ENCODE measurements around the gene NUPR1.
"Not testable (repeated sequence)": the region's sequence is repeated elsewhere in the genome, so short reads cannot be mapped to it uniquely, and the experiment has no call there.

NUPR1 gene

GRCh38 chr16:28538733-28539596, at the start of gene NUPR1:
Gene NUPR1, minus strand, starts transcription at chr16:28538974. Its CDS starts 67 bp downstream, at chr16:28538907.
- no peak for DNase-seq (ENCODE audit: low read depth in 2 of 2)

DNA sequence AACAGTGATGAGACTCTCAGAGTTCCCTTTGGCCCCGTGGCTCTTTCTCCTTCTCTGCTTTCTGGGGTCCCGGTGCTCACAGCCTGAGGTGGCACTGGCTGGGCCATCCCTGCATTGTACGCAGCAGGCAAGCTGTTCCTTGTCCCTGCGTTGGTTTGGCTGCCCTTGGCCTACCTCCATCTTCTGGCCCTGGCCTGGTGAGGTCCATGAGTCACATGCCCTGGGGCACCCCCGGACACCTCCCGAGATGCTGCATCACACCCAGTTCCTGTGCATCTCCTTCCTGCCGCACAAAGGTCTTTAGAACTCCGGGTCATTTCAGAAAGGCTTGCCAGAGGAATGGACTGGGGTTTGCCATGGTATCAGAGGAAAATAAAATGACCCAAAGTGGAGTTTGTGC, 48.6 kb upstream of the NUPR1 start:
- DNase-seq (ENCODE audit: low read depth in 2 of 2): no peak

GRCh38 chr16:28586466-28586865, 47.7 kb upstream of the NUPR1 start:
- no peak for DNase-seq (ENCODE audit: low read depth in 2 of 2)

DNA sequence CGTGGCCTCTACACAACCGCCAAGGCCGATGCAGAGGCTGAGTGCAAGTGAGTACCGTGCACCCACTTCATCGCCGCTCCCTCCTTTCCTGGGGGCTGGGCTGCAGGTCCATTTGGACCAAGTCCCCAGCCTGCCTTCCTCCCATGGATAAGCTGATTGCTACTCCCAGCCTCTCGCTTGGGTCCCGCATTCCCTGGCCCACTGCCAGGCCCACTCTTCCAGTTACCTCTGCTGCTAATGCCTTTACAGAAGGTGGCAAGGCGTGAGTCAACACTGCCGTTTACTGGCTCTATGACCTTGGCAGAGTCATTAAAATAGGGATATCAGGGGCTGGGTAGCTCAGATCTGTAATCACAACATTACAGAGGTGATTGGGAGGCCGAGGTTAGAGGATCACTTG, 46.9 kb upstream of the NUPR1 start:
- no peak for DNase-seq (ENCODE audit: low read depth in 2 of 2)

DNA sequence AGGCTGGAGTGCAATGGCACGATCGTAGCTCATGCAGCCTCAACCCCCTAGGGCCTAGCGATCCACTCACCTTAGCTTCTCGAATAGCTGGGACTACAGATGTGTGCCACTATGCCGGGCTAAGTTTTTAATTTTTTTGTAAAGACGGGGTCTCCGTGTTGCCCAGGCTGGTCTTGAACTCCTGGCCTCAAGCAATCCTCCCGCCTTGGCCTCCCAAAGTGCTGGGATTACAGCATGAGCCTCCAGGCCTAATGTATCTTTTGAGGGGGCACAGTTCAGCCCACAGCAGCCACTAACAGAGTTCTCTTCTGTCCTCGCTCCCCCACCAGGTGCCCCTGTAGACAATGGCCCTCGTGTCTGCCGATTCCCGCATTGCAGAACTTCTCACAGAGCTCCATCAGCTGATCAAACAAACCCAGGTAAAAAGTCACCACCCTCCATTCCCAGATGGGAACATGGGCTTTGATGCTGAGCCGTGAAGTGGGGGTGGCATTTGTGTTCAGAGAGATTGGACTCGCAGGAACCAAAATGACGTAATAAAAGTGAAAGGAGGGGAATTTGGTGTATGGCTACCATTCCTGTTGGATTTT, 42.0 kb upstream of the NUPR1 start:
- DNase-seq (ENCODE audit: low read depth in 2 of 2): no peak

DNA sequence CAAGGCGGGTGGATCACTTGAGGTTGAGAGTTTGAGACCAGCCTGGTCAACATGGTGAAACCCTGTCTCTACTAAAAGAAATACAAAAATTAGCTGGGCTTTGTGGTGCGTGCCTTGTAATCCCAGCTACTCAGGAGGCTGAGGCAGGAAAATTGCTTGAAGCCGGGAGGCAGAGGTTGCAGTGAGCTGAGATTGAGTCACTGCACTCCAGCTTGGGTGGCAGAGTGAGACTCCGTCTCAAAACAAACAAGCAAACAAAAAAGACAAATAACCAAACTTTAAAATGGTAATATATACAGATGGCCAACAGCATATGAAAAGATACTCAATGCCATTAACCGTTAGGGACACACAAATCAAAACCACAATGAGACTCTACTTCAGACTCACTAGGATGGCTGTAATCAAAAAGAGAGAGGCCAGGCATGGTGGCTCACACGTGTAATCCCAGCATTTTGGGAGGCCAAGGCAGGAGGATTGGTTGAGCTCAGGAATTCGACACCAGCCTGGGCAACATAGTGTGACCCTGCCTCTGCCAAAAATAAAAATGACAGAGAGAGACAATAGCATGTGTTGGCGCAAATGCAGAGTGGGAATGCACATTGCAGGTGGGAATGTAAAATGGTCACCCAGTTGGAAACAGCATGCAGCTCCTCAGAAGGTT, 36.8 kb upstream of the NUPR1 start:
- no peak for DNase-seq (ENCODE audit: low read depth in 2 of 2)

GRCh38 chr16:28574925-28575324, 36.2 kb upstream of the NUPR1 start:
- DNase-seq (ENCODE audit: low read depth in 2 of 2): no peak

GRCh38 chr16:28573738-28574718, 35.3 kb upstream of the NUPR1 start:
- no peak for DNase-seq (ENCODE audit: low read depth in 2 of 2)

- no peak for DNase-seq (ENCODE audit: low read depth in 2 of 2)
Observed at GRCh38 chr16:28572696-28573510, 34.1 kb upstream of the NUPR1 start.

DNA sequence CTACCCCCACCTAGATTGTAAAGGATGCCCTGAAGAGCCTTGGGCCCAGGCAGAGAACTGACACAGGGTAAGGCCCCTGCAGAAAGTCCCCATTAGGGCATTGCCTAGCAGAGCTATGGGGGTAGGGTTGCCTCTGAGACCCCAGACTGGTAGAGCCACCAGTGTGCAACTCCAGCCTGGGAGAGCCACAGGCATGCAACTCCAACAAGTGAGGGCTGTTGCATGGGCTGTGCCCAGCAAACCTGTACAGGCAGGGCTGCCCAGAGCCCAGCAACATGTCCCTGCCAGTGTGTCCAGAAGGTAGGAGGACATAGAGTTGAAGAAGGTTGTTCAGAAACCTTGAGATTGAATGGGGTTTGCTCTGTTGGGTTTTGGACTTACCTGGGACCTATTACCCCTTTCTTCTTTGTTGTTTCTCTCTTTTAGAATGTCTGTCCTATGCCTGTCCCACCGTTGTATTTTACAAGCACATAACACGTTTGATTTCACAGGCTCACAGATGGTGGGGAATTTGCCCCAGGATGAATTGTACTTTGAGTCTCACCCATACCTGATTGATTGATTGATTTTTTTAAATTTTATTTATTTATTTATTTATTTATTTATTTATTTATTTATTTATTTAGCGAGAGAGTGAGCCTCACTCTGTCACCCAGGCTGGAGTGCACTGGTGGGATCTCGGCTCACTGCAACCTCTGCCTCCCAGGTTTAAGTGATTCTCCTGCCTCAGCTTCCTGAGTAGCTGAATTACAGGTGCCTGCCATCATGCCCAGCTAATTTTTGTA, 31.4 kb upstream of the NUPR1 start:
- no peak for DNase-seq (ENCODE audit: low read depth in 2 of 2)

- no peak for DNase-seq (ENCODE audit: low read depth in 2 of 2)
Observed at GRCh38 chr16:28569021-28569420, 30.2 kb upstream of the NUPR1 start.

- no peak for DNase-seq (ENCODE audit: low read depth in 2 of 2)
Observed at GRCh38 chr16:28567292-28567691, 28.5 kb upstream of the NUPR1 start.

DNA sequence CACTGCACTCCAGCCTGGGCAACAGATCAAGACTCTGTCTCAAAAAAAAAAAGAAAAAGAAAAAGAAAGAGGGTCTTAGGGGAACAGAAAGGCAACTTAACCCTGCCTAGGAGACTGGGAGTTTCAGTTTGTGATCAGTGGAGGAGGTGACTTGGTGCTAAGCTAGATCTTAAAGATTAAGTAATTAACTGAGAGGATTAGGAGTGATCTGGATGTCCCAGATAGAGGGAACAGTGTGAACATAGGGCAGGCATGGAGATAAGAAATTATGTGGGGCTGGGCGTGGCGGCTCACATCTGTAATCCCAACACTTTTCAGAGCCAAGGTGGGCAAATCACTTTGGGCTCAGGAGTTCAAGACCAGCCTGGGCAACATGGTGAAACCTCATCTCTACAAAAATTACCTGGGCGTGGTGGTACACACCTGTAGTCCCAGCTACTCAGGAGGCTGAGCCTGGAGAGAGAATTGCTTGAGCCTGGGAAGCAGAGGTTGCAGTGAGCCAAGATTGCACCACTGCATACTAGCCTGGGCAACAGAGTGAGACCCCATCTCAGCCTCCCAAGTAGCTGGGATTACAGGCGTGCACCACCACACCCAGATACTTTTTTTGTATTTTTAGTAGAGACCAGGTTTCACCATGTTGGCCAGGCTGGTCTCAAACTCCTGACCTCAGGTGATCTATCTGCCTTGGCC, 27.6 kb upstream of the NUPR1 start:
- DNase-seq (ENCODE audit: low read depth in 2 of 2): not testable (repeated sequence)

DNA sequence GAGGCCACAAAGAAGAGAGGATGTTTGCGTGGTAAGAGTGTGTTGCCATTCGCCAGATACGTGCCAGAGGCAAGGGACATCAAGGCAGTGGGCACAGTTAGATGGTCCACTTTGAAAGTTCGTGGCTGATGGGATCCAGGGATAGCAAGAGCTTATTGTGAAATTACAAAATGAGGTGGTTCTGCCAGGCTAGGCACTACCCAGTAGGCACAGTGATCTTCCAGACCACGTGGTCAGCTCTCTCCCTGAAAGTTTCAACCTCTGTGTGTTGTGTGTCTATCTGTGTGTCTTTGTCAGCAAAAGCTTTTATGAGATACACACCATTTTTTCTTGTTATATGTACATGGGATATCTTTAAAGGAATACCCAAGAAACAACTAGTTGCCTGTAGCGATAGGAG, 24.4 kb upstream of the NUPR1 start:
- DNase-seq (ENCODE audit: low read depth in 2 of 2): no peak

DNA sequence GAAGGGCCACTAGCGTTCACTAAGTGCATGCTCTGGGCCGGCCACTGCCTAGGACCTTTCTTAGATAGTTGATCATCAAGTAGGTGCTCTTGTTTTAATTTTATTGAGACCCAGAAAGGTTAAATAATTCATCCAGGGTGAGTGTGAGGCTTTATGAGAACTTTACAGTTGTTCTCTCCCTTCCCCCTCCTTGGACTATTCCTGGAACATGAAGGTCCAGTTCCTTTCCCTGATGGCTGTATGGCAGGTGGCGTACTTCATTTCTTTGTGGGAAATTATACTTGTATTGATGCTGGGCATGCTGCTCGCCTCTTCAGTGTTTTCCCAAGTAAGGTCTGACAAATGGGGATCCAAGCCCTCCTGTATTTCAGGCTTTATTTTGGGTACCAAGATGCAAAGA, 23.4 kb upstream of the NUPR1 start:
- no peak for DNase-seq (ENCODE audit: low read depth in 2 of 2)

DNA sequence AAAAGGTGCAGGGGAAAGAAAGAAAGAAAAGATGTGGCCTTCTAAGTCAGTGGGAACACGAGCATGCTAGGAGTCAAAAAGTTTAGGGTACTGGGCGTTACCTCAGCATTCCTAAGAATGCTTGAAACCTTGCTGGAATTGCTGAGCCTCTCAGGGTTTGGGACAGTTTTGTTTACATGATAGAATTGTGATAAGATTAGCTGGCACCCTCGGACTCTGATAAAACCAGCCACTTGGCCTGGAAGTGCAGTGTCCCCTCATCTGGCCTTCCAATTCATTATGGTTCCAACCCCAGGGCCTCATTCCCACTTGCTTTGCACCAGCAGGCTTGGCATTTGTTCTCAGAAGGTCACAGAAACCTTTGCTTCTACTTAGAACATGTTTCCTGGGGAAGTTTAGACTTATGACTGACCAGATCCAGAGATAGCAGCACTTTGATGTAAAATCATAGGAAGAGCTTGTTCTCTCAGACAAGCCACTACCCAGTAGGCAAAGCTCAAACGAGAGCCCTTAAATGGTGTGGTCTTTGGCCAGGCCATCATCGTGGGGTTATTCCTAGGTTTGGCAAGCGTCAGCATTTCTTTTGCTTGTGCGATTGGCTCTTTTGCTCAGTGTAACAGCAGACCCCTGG, 22.9 kb upstream of the NUPR1 start:
- DNase-seq (ENCODE audit: low read depth in 2 of 2): no peak

GRCh38 chr16:28558456-28558855, 19.7 kb upstream of the NUPR1 start:
- DNase-seq (ENCODE audit: low read depth in 2 of 2): no peak

GRCh38 chr16:28556914-28557320, 18.1 kb upstream of the NUPR1 start:
- DNase-seq (ENCODE audit: low read depth in 2 of 2): no peak

DNA sequence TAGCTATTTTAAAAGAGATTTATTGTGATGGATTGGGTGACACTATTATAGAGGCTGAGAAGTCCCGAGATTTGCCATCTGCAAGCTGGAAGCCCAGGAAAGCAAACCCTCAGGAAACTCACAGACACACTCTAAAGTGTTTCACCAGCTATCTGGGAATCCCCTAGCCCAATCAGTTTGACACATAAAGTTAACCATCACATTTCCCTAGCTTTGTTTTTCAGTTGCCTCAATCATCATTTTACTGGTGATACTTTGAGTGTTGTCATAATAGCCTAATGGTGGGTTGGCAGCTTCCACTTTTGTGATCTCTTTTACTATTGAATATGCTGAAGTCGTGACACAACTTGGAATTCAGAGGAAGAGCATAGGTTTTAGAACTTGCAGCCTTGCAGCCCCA, 16.8 kb upstream of the NUPR1 start:
- DNase-seq (ENCODE audit: low read depth in 2 of 2): no peak

All from stimulated activated CD8-positive, alpha-beta memory T cell treated with anti-CD3 and anti-CD28 coated beads, Interleukin-15, amount 100 ng/mL, for 4 hours (primary cell).